ENCODE results near the gene MYBBP1A. TPM values are rescaled to one million over a fixed set of nuclear protein-coding genes. Genes with fewer than 3 reads are reported as not detected.
A peak's percentile ranks its signal among the peaks of the same experiment; 100 is the strongest.

MYBBP1A gene
- total and polyA plus RNA-seq, 9 of the 15 experiments (the other 6 are each of a cell fraction or from before 2014, with no cell fraction given) = 2.0 to 114 (median 47.2) TPM

- H3K27ac ChIP-seq (ENCODE audit: extremely low read depth, low read depth, low read length) = no peak overlapping the region
- CTCF ChIA-PET (ENCODE audit: low intra/inter-chr PET ratio) = no interaction called here
- no peak for DNase-seq (ENCODE audit: extremely low read depth in 1 of 4, low spot score in 3 of 4)
- POLR2A ChIA-PET = interaction anchor here (0.7 to 1.0 kb wide), 2 partner anchors 33 to 37 kb away, joined by 3 to 4 read pairs; no protein-coding TSS in a partner anchor
- no peaks in the 10 kb centered on the region for H3K36me3 ChIP-seq (ENCODE audit: control insufficient read depth, insufficient read depth, low read length)
- 3% methylated on average over 8 of the region's 8 CpGs for WGBS (ENCODE audit: insufficient coverage, low coverage, missing lambda C conversion rate)
- no peak overlapping the region for H3K4me3 ChIP-seq
- H3K79me2 ChIP-seq (ENCODE audit: control insufficient read depth, insufficient read depth, low read length) = no peaks in the 10 kb centered on the region
- ATAC-seq = no peak
- H3K9me3 ChIP-seq (replicated peaks; ENCODE audit: control insufficient read depth, insufficient read depth, low read depth, low read length) = no peaks in the 10 kb centered on the region
- FAIRE-seq = no peak
- BruUV-seq (replicated peaks) = no TSS peak
- in situ Hi-C loops (cut with MboI) = no loop called here
- no peaks in the 10 kb centered on the region for H3K9me1 ChIP-seq (ENCODE audit: control insufficient read depth, insufficient read depth, low read length)
- H3K27me3 ChIP-seq (ENCODE audit: control insufficient read depth in 2 of 2, insufficient read depth in 2 of 2, low read length in 2 of 2) = no peaks in the 10 kb centered on the region
- peaks cover 0 to 5% of the 10 kb centered on the region in 2 experiments; a peak in 2 of 5 replicates for H3K4me1 ChIP-seq (replicated peaks in 1 of 2; ENCODE audit: control insufficient read depth in 2 of 2, insufficient read depth in 2 of 2, low read length in 2 of 2)
- H3K4me2 ChIP-seq (ENCODE audit: insufficient read depth, low read length) = no peak overlapping the region; the same call in 1 of the 2 replicates
- no peaks in the 10 kb centered on the region for H4K20me1 ChIP-seq (replicated peaks; ENCODE audit: control insufficient read depth, insufficient read depth, low read length)
- intact Hi-C loops (cut with micrococcal nuclease) = loop anchor here (10.0 kb wide), 1 partner anchor 143 kb away; the partner anchor contains the start of gene PELP1
- H3K9ac ChIP-seq (ENCODE audit: insufficient read depth in 1 of 2, low read depth in 2 of 2, low read length in 2 of 2) = peak overlapping the region in 1 of 2 experiments; percentile 26; a peak in 1 of 4 replicates
- no peak overlapping the region for H2AFZ ChIP-seq (ENCODE audit: low read depth, low read length)
- no peak for TF ChIP-seq NFIX (CRISPR knock-in tag; IDR thresholded peaks at IDR 0.05; ENCODE audit: low read depth)
- no peak for TF ChIP-seq LCOR (CRISPR knock-in tag; IDR thresholded peaks at IDR 0.05)
- TF ChIP-seq IRF2 (CRISPR knock-in tag; IDR thresholded peaks at IDR 0.05) = no peak
- TF ChIP-seq FOXA1 (IDR thresholded peaks at IDR 0.05; ENCODE audit: borderline replicate concordance) = no peak
- TF ChIP-seq ZNF518B (CRISPR knock-in tag; IDR thresholded peaks at IDR 0.05) = no peak
- TF ChIP-seq RAD51 (IDR thresholded peaks at IDR 0.05; ENCODE audit: borderline replicate concordance, low read depth) = no peak
- no peak for TF ChIP-seq ZBTB26 (CRISPR knock-in tag; IDR thresholded peaks at IDR 0.05)
- TF ChIP-seq ZNF316 (IDR thresholded peaks at IDR 0.05) = no peak
- TF ChIP-seq CUX1 (CRISPR knock-in tag; IDR thresholded peaks at IDR 0.05) = no peak
- no peak for TF ChIP-seq FOXJ2 (tag; IDR thresholded peaks at IDR 0.05)
Measured at GRCh38 chr17:4562015-4562969, 7.1 kb upstream of the MYBBP1A start.

Data from K562 (cell line).